Esophagus squamous epithelium (tissue), 5 donors: ENCODE measurements around the gene HIBCH. TPM values are rescaled to one million over a fixed set of nuclear protein-coding genes. Genes with fewer than 3 reads are reported as not detected.

Experiments
- DNase-seq: peaks from one replicate; lab custom pipeline; 2025; lab: John Stamatoyannopoulos, UW
- H3K27ac ChIP-seq, 4 donors: fragments of 200-600 bp; sonication (generic); one replicate each; pipeline ENCODE4 v1.5.1; 2016 to 2019; ENCODE audit warnings: mild to moderate bottlenecking in 1 of 4
- H3K27me3 ChIP-seq, 4 donors: fragments of 200-600 bp; sonication (generic); 1 replicate in 3 of 4; 2 replicates in 1 of 4; pipeline versions ENCODE4 v1.5.1 to v1.6.0; 2017 to 2021; ENCODE audit warnings: antibody characterized with exemption in 1 of 4
- H3K36me3 ChIP-seq, 3 donors: fragments of 200-600 bp; sonication (generic); one replicate each; pipeline ENCODE4 v1.5.1; 2016 to 2019
- H3K4me1 ChIP-seq, 3 donors: fragments of 200-600 bp; sonication (generic); one replicate each; pipeline ENCODE4 v1.5.1; 2017 to 2019
- H3K4me3 ChIP-seq, 4 donors: fragments of 200-600 bp; sonication (generic); 1 replicate in 3 of 4; 2 replicates in 1 of 4; pipeline ENCODE4 v1.5.1; 2016 to 2019; ENCODE audit warnings: mild to moderate bottlenecking in 2 of 4, moderate library complexity in 1 of 4
- H3K9me3 ChIP-seq, 3 donors: fragments of 200-600 bp; sonication (generic); one replicate each; pipeline ENCODE4 v1.5.1; 2016 to 2019
- POLR2A ChIP-seq, 4 donors: fragments of 450-650 bp; IDR thresholded peaks; one replicate each; pipeline ENCODE4 v1.6.1; 2017; ENCODE audit warnings: antibody characterized with exemption in 4 of 4, mild to moderate bottlenecking in 4 of 4, moderate library complexity in 3 of 4
- whole genome bisulfite sequencing, 2 donors: methylation state at CpG; one replicate each; pipeline ENCODE4 v1.1.5; 2018; 5-methylcytosine and 5-hydroxymethylcytosine counted together
- intact Hi-C: fragments of 100-400 bp; cut with DNase I; formaldehyde crosslinking; loops from one replicate; pipeline ENCODE4 v1.15.0; 2022
- total RNA-seq, 4 donors: library from RNA; depleted of rRNA; stranded (reverse); fragments of >200 nt; gene quantifications; one replicate each; pipeline ENCODE4 v1.1.0, GENCODE V29; 2016
- TF ChIP-seq, protein P1 (sequence below), 6 experiments: fragments of 450-650 bp in 4 of 6; fragments of 200-600 bp in 2 of 6; sonication (generic) in 2 of 6; IDR thresholded peaks; one replicate each; pipeline ENCODE4 v1.5.1; 2016 to 2019; ENCODE audit warnings: antibody characterized with exemption in 6 of 6, mild to moderate bottlenecking in 4 of 6, moderate library complexity in 4 of 6
- donor health status: DM: yes; HTN: yes; CAD: no.

The HIBCH gene
- total RNA-seq, 4 donors from 2014 or later, result 20.9 to 31.5 (median 29.9) TPM

- peak overlapping the region; percentile 55 to 83 (median 72) for H3K4me3 ChIP-seq
- no peak for TF ChIP-seq POLR2A (IDR thresholded peaks at IDR 0.05)
- TF ChIP-seq, protein P1, sequence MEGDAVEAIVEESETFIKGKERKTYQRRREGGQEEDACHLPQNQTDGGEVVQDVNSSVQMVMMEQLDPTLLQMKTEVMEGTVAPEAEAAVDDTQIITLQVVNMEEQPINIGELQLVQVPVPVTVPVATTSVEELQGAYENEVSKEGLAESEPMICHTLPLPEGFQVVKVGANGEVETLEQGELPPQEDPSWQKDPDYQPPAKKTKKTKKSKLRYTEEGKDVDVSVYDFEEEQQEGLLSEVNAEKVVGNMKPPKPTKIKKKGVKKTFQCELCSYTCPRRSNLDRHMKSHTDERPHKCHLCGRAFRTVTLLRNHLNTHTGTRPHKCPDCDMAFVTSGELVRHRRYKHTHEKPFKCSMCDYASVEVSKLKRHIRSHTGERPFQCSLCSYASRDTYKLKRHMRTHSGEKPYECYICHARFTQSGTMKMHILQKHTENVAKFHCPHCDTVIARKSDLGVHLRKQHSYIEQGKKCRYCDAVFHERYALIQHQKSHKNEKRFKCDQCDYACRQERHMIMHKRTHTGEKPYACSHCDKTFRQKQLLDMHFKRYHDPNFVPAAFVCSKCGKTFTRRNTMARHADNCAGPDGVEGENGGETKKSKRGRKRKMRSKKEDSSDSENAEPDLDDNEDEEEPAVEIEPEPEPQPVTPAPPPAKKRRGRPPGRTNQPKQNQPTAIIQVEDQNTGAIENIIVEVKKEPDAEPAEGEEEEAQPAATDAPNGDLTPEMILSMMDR (IDR thresholded peaks at IDR 0.05), result peak in 1 of 6 experiments; percentile 27
- peaks cover 6 to 20% (median 10%) of the 10 kb centered on the region in 3 donors for H3K4me1 ChIP-seq
- H3K27ac ChIP-seq, result peak overlapping the region; percentile 72 to 88 (median 80)
- WGBS, 2 donors, result 55 to 66% methylated on average over 8 of the region's 13 CpGs
- intact Hi-C loops, result no loop called here
- no peaks in the 10 kb centered on the region for H3K27me3 ChIP-seq
- H3K9me3 ChIP-seq, result no peaks in the 10 kb centered on the region
- DNase-seq, result no peak
- H3K36me3 ChIP-seq, result no peaks in the 10 kb centered on the region
Measured at GRCh38 chr2:190179754-190180312, 139.8 kb downstream of the HIBCH start.

GRCh38 chr2:190178066-190178722, 141.4 kb downstream of the HIBCH start:
- DNase-seq, result no peak
- Histone ChIP-seq H3K4me1 (peaks cover 6 to 20% (median 10%) of the 10 kb centered on the region in 3 donors), H3K4me3 (no peak overlapping the region), H3K9me3 (no peaks in the 10 kb centered on the region), H3K27me3 (no peaks in the 10 kb centered on the region), H3K36me3 (no peaks in the 10 kb centered on the region), H3K27ac (peak overlapping the region in 1 of 4 donors; percentile 1)
- intact Hi-C loops, result no loop called here
- 90 to 100% methylated on average over 1 to 2 of the region's 11 CpGs for WGBS, 2 donors
- TF ChIP-seq, protein P1 (IDR thresholded peaks at IDR 0.05), result no peak
- TF ChIP-seq POLR2A (IDR thresholded peaks at IDR 0.05), result no peak

DNA sequence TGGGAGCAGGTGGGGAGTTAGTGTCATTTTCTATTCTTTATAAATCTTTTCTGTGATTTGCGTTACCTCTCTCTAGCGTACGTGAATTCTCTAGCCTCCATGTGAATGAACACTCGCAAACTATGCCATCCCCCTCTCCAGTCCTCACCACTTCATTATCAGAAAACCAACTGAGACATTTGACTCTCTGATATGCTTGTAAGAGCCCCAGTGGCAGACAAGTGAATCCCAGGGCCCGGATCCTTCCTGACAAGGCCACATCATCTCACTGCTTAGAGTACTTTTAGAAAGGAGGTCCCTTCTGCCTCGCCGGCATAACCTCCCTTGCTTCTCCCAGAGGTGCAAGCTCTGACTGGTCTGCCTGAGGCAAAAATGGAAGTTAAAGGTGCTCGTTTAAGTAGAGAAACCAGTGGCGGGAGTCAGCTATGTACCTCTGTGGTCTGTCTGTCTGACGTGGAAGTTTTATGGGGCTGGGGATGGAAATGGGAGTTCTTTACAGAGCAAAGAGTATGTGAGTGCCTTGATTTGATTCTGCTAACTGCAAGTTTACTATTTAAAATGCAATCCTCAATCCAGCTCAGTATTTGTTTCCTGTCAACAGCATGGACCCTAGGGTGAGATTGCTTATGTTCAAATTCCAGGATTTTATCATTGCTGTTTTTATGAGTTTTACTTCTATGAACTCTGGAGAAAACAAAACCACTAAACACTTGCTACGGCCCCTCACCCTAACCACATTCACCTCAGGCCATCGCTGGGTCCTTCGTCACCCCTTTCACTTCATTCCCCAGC, 142.2 kb downstream of the HIBCH start:
- Histone ChIP-seq H3K4me1 (peaks cover 6 to 20% (median 10%) of the 10 kb centered on the region in 3 donors), H3K4me3 (no peak overlapping the region), H3K9me3 (no peaks in the 10 kb centered on the region), H3K27ac (no peak overlapping the region), H3K27me3 (no peaks in the 10 kb centered on the region), H3K36me3 (no peaks in the 10 kb centered on the region)
- WGBS, 2 donors, result 85 to 90% methylated on average over 13 of the region's 13 CpGs
- TF ChIP-seq POLR2A (IDR thresholded peaks at IDR 0.05), result no peak
- TF ChIP-seq, protein P1 (IDR thresholded peaks at IDR 0.05), result no peak
- intact Hi-C loops, result no loop called here
- no peak for DNase-seq

- no peak for TF ChIP-seq POLR2A (IDR thresholded peaks at IDR 0.05)
- TF ChIP-seq, protein P1 (IDR thresholded peaks at IDR 0.05), result no peak
- no peak for DNase-seq
- intact Hi-C loops, result no loop called here
- Histone ChIP-seq H3K27me3 (no peaks in the 10 kb centered on the region), H3K4me1 (no peaks in the 10 kb centered on the region), H3K9me3 (no peaks in the 10 kb centered on the region), H3K36me3 (no peaks in the 10 kb centered on the region), H3K4me3 (no peak overlapping the region), H3K27ac (no peak overlapping the region)
- WGBS, 2 donors, result 83 to 89% methylated on average over 4 of the region's 4 CpGs
Measured at GRCh38 chr2:190173392-190173791, 146.2 kb downstream of the HIBCH start.

DNA sequence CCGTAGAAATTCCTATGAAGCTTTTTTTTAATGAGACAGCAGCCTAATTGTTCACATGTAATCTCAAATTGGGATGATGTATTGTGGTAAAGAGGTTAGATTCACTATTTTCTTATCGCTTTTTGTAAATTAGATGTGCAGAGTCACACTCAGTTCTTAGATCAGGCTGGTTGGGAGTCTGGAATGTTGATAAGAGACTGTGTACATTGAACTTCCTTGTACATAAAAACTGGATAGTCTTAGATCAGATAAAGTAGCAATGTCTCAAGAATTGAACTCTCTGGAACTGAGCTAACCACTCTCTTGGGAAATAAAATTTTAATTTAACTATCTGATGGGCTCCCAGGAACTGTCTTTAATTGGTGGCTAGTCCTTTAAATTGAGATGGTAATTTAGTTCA, 149.0 kb downstream of the HIBCH start:
- no peak for TF ChIP-seq POLR2A (IDR thresholded peaks at IDR 0.05)
- TF ChIP-seq, protein P1 (IDR thresholded peaks at IDR 0.05), result no peak
- Histone ChIP-seq H3K4me3 (no peak overlapping the region), H3K27me3 (no peaks in the 10 kb centered on the region), H3K36me3 (no peaks in the 10 kb centered on the region), H3K4me1 (no peaks in the 10 kb centered on the region), H3K27ac (no peak overlapping the region), H3K9me3 (no peaks in the 10 kb centered on the region)
- intact Hi-C loops, result no loop called here
- DNase-seq, result no peak
- 60 to 95% methylated on average over 2 of the region's 2 CpGs for WGBS, 2 donors
